ENCODE measurements around the gene RPS14.

RPS14 gene

GRCh38 chr5:150449517-150450339 lies at the start of gene RPS14:
Gene RPS14 (minus strand): TSS chr5:150449739. CDS start chr5:150447733, 2,006 bp downstream.
- peak; percentile 93 for DNase-seq

- DNase-seq: no peak
Measured at GRCh38 chr5:150498971-150499370, 49.4 kb upstream of the RPS14 start.

- DNase-seq: no peak
Measured at GRCh38 chr5:150498501-150498900, 49.0 kb upstream of the RPS14 start.

DNA sequence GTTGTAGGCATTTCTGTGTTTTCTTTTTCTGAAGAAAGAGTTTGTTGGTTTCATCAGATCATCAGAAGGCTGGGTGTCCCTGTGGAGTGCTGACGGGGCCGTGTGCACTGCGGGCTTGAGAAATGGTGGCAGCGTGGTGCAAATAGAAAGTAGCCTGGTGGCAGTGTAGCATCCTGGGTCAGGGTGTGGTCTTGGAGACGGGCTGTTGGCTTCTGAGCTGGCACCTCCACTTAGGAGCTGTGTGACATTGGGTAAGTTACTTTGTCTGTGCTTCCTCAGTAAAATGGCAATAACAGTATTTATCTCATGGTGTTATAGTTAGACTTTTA lies 48.4 kb upstream of the RPS14 start:
- DNase-seq: no peak

DNA sequence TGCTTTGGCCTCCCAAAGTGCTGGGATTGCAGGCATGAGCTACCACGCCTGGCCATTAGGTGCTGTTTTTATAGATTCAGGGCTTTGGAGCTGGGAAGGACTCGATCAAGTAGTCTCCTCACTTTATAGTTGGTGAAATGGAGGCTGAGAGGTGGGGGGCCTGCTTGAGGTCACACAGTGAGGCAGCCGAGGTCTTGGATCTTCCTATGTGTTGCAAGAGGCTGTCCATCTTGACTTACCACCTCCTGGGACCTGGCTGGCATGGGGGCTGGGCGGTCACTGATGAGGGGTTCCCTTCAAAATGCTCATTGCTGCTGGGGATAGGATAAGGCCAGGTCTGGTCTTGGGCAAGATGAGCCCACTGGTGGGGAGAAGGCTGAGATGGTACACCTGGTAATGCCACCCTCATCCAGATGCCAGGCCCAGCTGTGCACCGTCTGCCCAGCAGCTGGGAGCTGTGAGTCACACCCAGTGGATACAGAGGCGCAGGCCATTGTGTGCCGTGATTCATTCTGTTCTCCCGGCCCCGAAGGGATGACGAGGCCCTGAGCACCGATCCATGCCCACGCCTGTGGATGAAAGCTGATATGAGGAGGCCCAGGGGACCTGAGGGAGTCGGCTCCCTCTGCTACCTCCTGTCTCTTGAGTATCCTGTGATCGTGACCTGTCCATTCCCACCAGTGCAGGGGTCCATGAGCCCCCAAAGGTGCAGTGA lies 47.9 kb upstream of the RPS14 start:
- DNase-seq: no peak

GRCh38 chr5:150496534-150496933 lies 47.0 kb upstream of the RPS14 start:
- no peak for DNase-seq

GRCh38 chr5:150496098-150496497 lies 46.6 kb upstream of the RPS14 start:
- no peak for DNase-seq

GRCh38 chr5:150492621-150493020 lies 43.1 kb upstream of the RPS14 start:
- DNase-seq: no peak

- DNase-seq: no peak
Measured at GRCh38 chr5:150491876-150492275, 42.3 kb upstream of the RPS14 start.

GRCh38 chr5:150490754-150491153 lies 41.2 kb upstream of the RPS14 start:
- no peak for DNase-seq

GRCh38 chr5:150490296-150490669 lies 40.7 kb upstream of the RPS14 start:
- no peak for DNase-seq

GRCh38 chr5:150489360-150490295 lies 40.1 kb upstream of the RPS14 start:
- DNase-seq: no peak

DNA sequence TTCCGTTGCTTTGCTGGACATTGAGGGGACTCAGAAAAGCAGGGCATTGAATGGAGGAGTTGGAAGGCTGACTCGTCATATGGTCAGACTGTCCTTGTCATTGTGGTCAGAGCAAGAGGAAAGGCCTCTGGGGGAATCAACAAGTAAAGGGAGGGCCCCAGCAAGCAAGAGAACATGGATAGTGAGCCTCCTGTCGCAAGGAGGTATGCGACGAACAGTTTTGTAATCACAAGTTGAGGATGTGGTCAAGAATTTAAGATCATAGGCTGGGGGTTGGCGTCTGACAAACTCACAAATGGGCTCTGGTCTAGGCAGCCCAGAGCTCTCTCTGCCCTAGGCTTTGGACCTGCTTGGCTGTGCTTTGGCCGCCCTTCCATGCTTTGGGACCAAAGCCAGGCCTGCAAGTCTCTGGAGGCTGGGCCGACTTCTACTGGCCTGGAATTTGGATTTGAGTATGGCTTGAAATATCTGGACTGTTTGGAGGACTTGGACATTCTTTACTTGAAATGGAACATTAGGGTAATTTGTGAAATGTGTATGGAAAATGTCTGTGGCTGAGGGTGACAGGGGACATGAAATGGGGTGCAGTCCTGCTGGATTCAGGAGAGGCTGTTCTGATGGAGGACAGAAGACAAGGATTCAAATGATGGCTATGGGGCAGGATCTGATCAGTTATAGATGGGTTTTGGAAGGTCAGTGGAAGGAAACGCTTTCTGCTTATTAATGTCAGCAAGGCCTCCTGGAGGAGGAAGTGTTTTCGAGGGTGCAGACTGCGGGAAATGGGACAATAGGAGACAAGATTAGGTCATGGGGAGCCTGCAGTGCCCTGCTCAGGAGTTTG lies 39.2 kb upstream of the RPS14 start:
- DNase-seq: no peak

GRCh38 chr5:150487199-150488061 lies 37.9 kb upstream of the RPS14 start:
- DNase-seq: no peak

GRCh38 chr5:150486402-150487198 lies 37.1 kb upstream of the RPS14 start:
- DNase-seq: peak; percentile 68

GRCh38 chr5:150485693-150486401 lies 36.3 kb upstream of the RPS14 start:
- DNase-seq: no peak

DNA sequence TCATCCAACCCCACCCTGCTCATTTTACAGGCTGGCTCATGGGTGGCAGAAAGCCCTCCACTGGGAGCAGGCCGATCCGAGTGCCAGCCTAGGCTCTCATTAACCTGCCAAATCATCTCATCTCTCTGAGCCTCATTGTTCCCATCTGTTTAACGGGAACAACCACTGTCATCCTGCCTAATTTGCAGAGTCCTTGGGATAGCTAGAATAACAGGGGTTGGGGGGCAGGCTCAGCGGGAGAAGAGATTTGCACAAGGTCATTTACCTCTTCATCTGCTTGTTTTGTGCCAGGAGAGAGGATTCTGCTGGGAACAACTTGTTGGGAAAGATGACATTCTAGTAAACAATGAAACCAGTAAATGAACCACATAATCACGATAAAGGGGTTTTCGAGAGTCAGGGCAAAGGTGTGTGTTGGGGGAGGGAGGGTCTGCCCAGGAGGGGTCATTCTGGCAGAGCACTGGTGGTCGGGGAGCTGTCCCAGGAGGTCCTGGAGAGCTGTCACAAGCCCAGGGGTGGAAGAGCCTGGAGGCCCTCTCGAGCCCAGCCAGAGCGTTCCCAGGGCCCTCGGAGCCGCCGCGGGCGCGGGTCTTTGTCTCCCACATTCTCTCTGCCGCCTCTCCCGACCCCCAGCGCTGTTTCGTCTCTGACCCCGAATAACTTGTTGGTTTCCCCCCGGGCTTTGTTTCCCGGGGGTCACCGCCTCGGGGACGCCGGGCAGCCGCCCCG lies 35.6 kb upstream of the RPS14 start:
- DNase-seq: no peak

- DNase-seq: no peak
Measured at GRCh38 chr5:150481972-150482406, 32.5 kb upstream of the RPS14 start.

DNA sequence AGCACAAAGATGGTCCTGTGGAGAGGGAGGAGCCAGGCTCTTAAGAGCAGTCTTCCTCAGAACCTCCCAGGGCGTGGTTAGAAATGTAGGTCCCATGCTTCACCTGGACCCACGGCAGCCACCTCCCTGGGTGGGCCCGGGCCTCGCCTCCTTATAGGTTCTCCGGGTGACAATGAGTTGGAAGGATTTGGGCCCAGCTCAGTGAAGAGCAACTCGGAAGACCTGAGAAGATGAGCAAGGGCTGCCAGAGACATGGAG lies 32.1 kb upstream of the RPS14 start:
- DNase-seq: no peak

Measured in activated T-cell treated with anti-CD3 and anti-CD28 coated beads, Interleukin-2, amount 50 U/mL, for 1 hour (primary cell).